Measurements from ENCODE around the gene IL21R.

- TF ChIP-seq CTCF (IDR thresholded peaks at IDR 0.05) (no peak), POLR2A (IDR thresholded peaks at IDR 0.05) (no peak)
These were observed 30.6 kb downstream of the IL21R start for GRCh38 chr16:27432558-27432957.

Data from lower leg skin (tissue), 3 donors.